AG04450 (cell line): ENCODE results near the gene RAI14. TPM values are rescaled to one million over a fixed set of nuclear protein-coding genes. Genes with fewer than 3 reads are reported as not detected.
A peak's percentile ranks its signal among the peaks of the same experiment; 100 is the strongest.
"Not testable (repeated sequence)": the region's sequence is repeated elsewhere in the genome, so short reads cannot be mapped to it uniquely, and the experiment has no call there.

Source experiments
- CTCF ChIA-PET: fragments of 300-600, 350-600 bp; formaldehyde crosslinking; extraction: SDS; loops from one replicate; lab custom pipeline; 2022; ENCODE audit warnings: antibody characterized with exemption, inconsistent platforms; lab: Charles Lee
- POLR2A ChIA-PET: fragments of 350-600 bp; formaldehyde crosslinking; extraction: SDS; loops from one replicate; lab custom pipeline; 2021; ENCODE audit warnings: antibody characterized with exemption, inconsistent platforms; lab: Yijun Ruan, JAX
- DNase-seq: peaks from one replicate; pipeline ENCODE4 v3.0.0-alpha.2; 2011; ENCODE audit warnings: low read depth, low spot score
- H3K27ac ChIP-seq: one replicate; pipeline ENCODE4 v1.5.1; 2012; ENCODE audit warnings: low read depth, low read length, control low read depth
- H3K27me3 ChIP-seq: one replicate; pipeline ENCODE4 v1.6.0; 2012; ENCODE audit warnings: low read length; ENCODE audit not compliant: control insufficient read depth, insufficient read depth
- H3K4me3 ChIP-seq: 2 replicates; pipeline ENCODE4 v1.5.1; 2011; ENCODE audit warnings: mild to moderate bottlenecking, low read depth, low read length, control low read depth
- H3K9me3 ChIP-seq: 2 replicates; pipeline ENCODE4 v1.5.1; 2012; ENCODE audit warnings: low read length; ENCODE audit not compliant: control insufficient read depth, insufficient read depth
- CTCF ChIP-seq: IDR thresholded peaks from 2 replicates; pipeline ENCODE4 v1.5.1; 2011; ENCODE audit warnings: low read depth, low read length, control low read depth, inconsistent platforms
- polyA plus RNA-seq: library from polyadenylated mRNA; depleted of rRNA; stranded (reverse); fragments of >200 nt; gene quantifications from 2 replicates; pipeline ENCODE4 v1.2.3, GENCODE V29; 2011

The RAI14 gene
- polyA plus RNA-seq, 1 experiment, result 162 TPM

- POLR2A ChIA-PET, result interaction anchor here (0.9 to 1.4 kb wide), 2 partner anchors 14 to 63 kb away, joined by 3 read pairs; no protein-coding TSS in a partner anchor
- H3K27me3 ChIP-seq, result no peaks in the 10 kb centered on the region
- DNase-seq, result peak; percentile 63
- CTCF ChIA-PET, result no interaction called here
- no peaks in the 10 kb centered on the region for H3K9me3 ChIP-seq
- H3K27ac ChIP-seq, result peak overlapping the region; percentile 40
- TF ChIP-seq CTCF, result no peak
- no peak overlapping the region for H3K4me3 ChIP-seq
Observed at GRCh38 chr5:34749431-34749873, 93.3 kb downstream of the RAI14 start.

GRCh38 chr5:34750206-34750605 lies 94.1 kb downstream of the RAI14 start:
- H3K27ac ChIP-seq, result peak overlapping the region; percentile 33
- DNase-seq, result no peak
- ChIA-PET CTCF (no interaction called here), POLR2A (interaction anchor here (1.4 kb wide), 1 partner anchor 64 kb away, joined by 3 read pairs; no protein-coding TSS in a partner anchor)
- no peak overlapping the region for H3K4me3 ChIP-seq
- H3K27me3 ChIP-seq, result no peaks in the 10 kb centered on the region
- H3K9me3 ChIP-seq, result no peaks in the 10 kb centered on the region
- TF ChIP-seq CTCF, result no peak

- no peak for DNase-seq
- Histone ChIP-seq H3K27me3 (no peaks in the 10 kb centered on the region), H3K27ac (no peak overlapping the region), H3K9me3 (no peaks in the 10 kb centered on the region), H3K4me3 (no peak overlapping the region)
- CTCF ChIA-PET, result interaction anchor here (0.8 kb wide), 1 partner anchor 229 kb away, joined by 3 read pairs; no protein-coding TSS in a partner anchor
- TF ChIP-seq CTCF, result no peak
- POLR2A ChIA-PET, result no interaction called here
Observed at GRCh38 chr5:34751807-34752736, 95.9 kb downstream of the RAI14 start.

GRCh38 chr5:34753236-34753635 lies 97.1 kb downstream of the RAI14 start:
- not testable (repeated sequence) for H3K27me3 ChIP-seq, H3K4me3 ChIP-seq, H3K9me3 ChIP-seq, H3K27ac ChIP-seq, DNase-seq
- ChIA-PET POLR2A (interaction anchor here (0.7 kb wide), 1 partner anchor 97 kb away, joined by 5 read pairs; the partner anchor contains the start of gene RAI14), CTCF (interaction anchor here (0.8 kb wide), 1 partner anchor 230 kb away, joined by 3 read pairs; no protein-coding TSS in a partner anchor)

DNA sequence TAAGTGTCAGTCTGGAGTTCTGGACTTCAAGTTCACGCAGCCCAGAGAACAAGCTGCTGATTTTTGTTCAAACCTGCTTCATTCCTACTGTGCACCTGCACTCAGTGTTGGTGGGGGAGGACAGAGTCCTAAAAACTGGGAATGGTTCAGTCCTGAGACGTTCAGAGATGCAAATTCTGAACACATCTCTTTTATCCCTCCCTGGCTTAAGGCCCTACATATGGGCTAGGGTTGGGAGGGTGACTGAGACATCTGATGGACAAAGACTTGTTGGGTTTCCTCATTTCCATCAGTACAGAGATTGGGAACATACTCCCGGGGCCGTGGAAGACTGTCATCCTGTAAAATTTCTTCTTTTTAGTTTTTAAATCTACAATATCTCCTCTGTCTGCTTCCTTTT lies 99.8 kb downstream of the RAI14 start:
- H3K27me3 ChIP-seq, result no peaks in the 10 kb centered on the region
- H3K27ac ChIP-seq, result no peak overlapping the region
- POLR2A ChIA-PET, result no interaction called here
- CTCF ChIA-PET, result interaction anchor here (2.0 kb wide), 1 partner anchor 270 kb away, joined by 6 read pairs; no protein-coding TSS in a partner anchor
- no peaks in the 10 kb centered on the region for H3K9me3 ChIP-seq
- no peak for TF ChIP-seq CTCF
- DNase-seq, result no peak
- H3K4me3 ChIP-seq, result no peak overlapping the region
